Epithelial cell of proximal tubule (primary cell): ENCODE measurements around the gene CBFA2T2. TPM values are rescaled to one million over a fixed set of nuclear protein-coding genes. Genes with fewer than 3 reads are reported as not detected.
"Not testable (repeated sequence)": the region's sequence is repeated elsewhere in the genome, so short reads cannot be mapped to it uniquely, and the experiment has no call there.

ENCODE experiments used
- DNase-seq: peaks from one replicate; pipeline ENCODE4 v3.0.0-alpha.2; 2011; ENCODE audit warnings: low read depth
- H3K4me3 ChIP-seq: 2 replicates; pipeline ENCODE4 v1.5.1; 2011; ENCODE audit warnings: low read depth, mild to moderate bottlenecking, low read length
- total RNA-seq: library from RNA; depleted of rRNA; stranded (reverse); fragments of >200 nt; gene quantifications from 2 replicates; pipeline ENCODE4 v1.2.3, GENCODE V29; 2015
- TF ChIP-seq, protein P1 (sequence below): conservative IDR thresholded peaks from 2 replicates; pipeline ENCODE4 v1.5.1; 2012; ENCODE audit warnings: low read depth, mild to moderate bottlenecking, low read length

CBFA2T2 gene
- total RNA-seq, 1 donor from 2014 or later = 8.4 TPM

DNA sequence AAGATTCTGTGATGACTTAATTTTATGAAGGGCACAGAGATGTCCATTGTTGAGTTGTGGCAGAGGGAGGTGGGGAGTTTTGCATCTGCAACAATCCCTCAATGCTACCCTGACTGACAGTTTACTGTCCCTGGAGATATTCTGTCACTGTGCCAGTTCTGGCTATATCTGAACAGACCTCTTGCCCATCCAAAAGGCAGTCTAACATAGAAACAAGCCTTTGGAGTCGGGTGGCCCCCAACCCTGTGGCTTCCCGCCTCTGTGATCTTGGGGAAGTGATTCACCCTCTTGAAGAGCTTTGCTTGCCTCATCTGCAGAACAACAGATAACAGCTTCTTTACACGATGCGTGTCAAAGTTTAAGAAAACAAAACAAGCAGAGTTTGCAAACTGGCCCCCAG, 200.1 kb downstream of the CBFA2T2 start:
- no peak overlapping the region for H3K4me3 ChIP-seq
- TF ChIP-seq, protein P1, sequence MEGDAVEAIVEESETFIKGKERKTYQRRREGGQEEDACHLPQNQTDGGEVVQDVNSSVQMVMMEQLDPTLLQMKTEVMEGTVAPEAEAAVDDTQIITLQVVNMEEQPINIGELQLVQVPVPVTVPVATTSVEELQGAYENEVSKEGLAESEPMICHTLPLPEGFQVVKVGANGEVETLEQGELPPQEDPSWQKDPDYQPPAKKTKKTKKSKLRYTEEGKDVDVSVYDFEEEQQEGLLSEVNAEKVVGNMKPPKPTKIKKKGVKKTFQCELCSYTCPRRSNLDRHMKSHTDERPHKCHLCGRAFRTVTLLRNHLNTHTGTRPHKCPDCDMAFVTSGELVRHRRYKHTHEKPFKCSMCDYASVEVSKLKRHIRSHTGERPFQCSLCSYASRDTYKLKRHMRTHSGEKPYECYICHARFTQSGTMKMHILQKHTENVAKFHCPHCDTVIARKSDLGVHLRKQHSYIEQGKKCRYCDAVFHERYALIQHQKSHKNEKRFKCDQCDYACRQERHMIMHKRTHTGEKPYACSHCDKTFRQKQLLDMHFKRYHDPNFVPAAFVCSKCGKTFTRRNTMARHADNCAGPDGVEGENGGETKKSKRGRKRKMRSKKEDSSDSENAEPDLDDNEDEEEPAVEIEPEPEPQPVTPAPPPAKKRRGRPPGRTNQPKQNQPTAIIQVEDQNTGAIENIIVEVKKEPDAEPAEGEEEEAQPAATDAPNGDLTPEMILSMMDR = no peak
- DNase-seq = no peak

DNA sequence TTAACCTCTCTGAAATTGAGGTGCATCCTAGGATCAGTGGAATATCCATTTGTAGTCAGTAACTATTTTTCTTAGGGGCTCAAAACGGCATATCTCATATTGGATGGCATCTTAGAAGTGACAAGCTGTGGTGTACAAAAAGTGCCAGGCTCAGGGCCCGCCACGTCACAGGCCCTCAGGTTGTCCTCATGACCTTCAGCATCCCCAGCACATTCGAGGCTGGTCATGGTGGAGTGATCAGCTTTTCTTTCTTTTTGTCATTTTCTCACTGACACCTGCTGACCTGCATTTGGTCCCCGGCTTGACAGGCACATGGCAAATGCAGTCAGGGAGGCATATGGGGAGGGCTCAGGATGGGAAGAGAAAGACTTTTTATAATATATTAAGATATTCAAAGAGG, 203.4 kb downstream of the CBFA2T2 start:
- TF ChIP-seq, protein P1 = no peak
- no peak for DNase-seq
- H3K4me3 ChIP-seq = no peak overlapping the region

DNA sequence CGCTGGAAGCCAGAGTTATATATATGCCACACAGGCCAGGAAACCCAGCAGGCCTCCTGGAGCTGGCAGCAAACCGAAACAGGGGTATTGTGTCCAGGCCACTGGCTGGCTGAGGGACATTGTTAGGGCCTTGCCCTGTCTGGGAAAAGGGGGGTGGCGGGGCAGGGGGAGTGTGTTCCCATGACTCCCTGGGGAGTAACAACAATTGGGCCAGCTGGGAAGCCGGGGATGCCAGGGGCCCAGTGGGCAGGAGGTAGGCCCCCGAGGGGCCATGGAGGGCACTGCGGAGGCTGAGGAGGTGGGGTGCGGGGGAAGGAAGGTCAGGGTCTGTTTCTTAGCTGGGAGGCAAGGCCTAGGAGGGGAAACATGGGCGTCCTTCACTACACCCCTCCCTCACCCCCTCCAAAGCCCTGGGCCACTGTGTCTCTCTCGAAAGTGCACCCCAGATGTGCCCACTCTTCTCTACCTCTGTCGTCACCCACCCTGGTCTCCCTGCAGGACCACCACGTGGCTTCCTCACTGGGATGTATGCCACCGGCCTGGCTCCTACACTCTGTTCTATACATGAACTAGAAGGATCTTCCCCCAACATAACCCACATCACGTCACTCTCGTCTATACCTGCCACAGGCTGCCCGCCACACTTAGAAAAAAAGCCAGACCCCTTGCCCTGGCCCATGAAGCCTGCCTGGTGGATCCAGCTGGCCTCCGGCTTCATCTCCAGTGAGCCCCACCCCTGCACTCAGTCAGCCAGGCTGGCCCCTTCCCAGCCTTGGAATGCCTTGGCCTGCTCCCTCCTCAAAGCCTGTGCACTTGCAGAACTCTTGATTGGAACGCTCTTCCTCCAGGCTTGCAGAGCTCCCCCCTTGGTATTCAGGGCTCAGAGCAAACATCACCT, 204.1 kb downstream of the CBFA2T2 start:
- no peak for DNase-seq
- TF ChIP-seq, protein P1 = no peak
- no peak overlapping the region for H3K4me3 ChIP-seq

DNA sequence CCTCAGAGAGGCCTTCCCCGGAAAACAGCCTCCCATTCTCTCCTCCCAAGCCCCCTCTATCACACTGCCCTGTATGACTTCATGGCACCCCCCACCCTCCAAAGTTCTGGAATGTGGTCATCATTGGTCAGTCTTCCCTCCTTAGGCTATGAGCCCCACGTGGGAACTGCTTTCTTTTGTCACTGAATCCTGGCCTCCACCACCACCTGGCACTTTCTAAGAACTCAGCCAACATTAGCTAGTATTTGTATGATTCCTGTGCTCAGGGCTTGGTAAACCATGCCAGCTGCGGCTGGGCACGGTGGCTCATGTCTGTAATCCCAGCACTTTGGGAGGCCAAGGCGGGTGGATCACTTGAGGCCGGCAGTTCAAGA, 204.7 kb downstream of the CBFA2T2 start:
- no peak for DNase-seq
- TF ChIP-seq, protein P1 = no peak
- H3K4me3 ChIP-seq = no peak overlapping the region

DNA sequence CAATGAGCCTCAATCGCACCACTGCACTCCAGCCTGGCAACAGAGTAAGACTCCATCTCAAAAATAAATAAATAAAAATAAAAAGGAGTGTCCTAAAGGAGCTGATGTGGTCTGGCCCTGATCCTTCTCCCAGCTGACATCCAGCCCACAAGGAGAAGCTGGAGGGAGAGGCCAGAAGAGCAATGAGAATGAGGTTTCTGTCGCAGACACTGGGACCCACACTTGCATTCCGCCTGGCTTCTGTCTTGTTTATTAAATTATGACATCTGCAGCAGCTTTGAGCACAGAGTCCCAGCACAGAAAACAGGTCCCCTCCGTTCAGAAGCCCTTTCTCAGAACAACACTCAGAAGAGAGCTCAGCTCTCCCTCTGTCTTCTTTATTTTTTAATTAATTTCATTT, 206.6 kb downstream of the CBFA2T2 start:
- no peak overlapping the region for H3K4me3 ChIP-seq
- no peak for DNase-seq
- TF ChIP-seq, protein P1 = no peak

DNA sequence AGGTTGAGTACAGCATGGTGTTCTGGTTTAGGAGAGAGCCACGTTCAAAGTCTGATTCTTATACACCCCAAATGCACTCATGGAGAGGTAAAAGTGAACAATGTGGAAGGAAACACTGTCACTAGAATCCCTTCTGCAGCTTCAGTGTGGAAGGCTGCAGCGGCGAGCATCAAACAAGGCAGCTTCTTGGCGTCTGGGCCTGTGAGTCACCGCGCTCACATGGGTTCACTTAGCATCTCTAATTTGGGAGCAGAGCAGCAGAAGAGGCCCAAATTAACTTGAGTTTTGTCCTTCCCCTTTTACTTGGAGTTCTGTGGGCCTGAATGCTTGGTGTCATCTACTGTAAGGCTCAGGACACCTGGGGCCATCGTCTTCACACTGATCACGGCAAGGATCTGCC, 207.2 kb downstream of the CBFA2T2 start:
- TF ChIP-seq, protein P1 = no peak
- H3K4me3 ChIP-seq = no peak overlapping the region
- no peak for DNase-seq

DNA sequence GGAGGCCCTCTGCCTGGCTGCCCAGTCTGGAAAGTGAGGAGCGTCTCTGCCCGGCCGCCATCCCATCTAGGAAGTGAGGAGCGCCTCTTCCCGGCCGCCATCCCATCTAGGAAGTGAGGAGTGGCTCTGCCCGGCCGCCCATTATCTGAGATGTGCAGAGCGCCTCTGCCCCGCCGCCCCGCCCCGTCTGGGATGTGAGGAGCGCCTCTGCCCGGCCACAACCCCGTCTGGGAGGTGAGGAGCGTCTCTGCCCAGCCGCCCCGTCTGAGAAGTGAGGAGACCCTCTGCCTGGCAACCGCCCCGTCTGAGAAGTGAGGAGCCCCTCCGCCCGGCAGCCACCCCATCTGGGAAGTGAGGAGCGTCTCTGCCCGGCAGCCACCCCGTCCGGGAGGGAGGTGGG, 209.1 kb downstream of the CBFA2T2 start:
- DNase-seq, H3K4me3 ChIP-seq: not testable (repeated sequence)

Other genes with a start within 250 kb of the CBFA2T2 start
- not detected in 2 replicates for gene BPIFB1, start 206.9 kb upstream of the CBFA2T2 start, total RNA-seq
- gene CDK5RAP1, start 88.6 kb upstream of the CBFA2T2 start, total RNA-seq = 28.8 and 42.1 TPM in 2 replicates
- gene SNTA1, start 46.3 kb upstream of the CBFA2T2 start, total RNA-seq = 6.9 and 12.4 TPM in 2 replicates
- gene C20orf144, start 172.2 kb downstream of the CBFA2T2 start, total RNA-seq = not detected in 2 replicates
- 2.2 TPM in 2 replicates for gene ACTL10, start 176.8 kb downstream of the CBFA2T2 start, total RNA-seq
- 13.2 and 26.9 TPM in 2 replicates for gene NECAB3, start 184.3 kb downstream of the CBFA2T2 start, total RNA-seq
- gene E2F1, start 196.3 kb downstream of the CBFA2T2 start, total RNA-seq = 17.1 and 35.0 TPM in 2 replicates
- gene PXMP4, start 230.2 kb downstream of the CBFA2T2 start, total RNA-seq = 2.1 and 2.5 TPM in 2 replicates
- gene ZNF341, start 241.9 kb downstream of the CBFA2T2 start, total RNA-seq = 2.1 and 2.5 TPM in 2 replicates